ENCODE data around the gene ZNF516.

Gene ZNF516

DNA sequence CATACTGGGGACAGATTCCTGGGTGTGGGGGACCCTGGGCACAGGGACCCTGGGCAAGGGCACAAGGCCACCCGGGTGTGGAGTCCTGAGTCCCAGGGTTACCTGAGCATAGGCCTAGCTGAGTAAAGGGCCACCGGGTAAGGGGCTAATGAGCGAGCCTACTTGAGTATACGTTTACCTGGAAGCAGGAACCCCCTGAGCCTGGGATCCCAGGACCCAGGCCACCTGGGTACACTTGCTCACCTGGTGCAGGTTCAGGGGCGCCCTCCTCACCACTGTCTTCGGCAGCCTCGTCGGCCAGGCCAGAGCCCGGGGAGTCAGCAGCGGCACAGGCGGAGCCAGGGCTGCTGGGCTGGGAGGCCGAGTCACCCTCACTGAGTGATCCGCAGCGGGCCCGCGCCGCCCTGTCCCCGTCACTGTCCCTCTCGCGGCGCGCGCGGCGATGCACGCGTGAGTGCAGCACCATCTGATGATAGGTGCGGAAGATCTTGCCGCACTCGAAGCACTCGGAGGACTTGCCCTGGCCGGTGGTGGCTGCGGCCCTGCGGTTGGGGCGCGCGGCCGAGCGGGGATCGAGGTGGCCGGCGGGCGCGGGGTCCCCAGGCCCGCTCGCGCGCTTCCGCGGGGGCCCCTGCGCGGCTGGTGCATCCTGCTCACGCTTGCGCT, 53.9 kb downstream of the ZNF516 start:
- DNase-seq, result no peak

DNA sequence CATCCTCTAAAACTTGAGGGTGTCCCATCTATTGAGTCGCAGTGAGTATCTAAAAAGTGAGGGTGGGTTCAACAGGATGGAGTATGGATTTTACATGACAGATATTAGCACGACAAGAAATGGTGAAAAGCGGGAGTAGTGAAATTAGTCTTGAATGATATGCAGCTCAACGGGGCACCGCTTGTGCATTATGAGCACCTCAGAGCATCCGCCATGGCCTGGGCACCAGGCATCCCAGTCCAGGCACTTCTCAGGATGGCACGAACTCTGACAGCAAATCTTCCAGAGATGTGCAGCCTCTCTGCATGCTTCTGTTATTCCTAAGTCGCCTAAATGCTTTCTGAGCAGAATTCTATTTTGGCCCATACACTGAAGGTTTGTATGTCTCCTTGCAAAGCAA, 57.1 kb downstream of the ZNF516 start:
- no peak for DNase-seq

DNA sequence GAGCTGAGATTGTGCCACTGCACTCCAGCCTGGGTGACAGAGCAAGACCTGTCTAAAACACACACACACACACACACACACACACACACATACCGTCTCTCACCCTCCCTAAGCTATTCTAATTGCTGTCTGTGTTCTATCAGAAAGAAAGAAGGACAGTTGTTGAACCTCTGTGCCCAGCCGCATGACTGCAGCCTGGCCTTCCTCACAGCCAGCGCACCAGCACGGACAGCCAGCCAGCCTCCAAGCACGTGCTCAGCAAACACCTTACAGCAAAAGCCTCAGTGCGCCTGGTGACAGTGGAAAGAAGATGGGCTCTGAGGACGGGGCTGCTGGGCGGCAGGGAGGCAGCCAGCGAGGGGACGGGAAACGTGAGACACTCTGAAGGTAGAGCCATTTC, 58.0 kb downstream of the ZNF516 start:
- no peak for DNase-seq

DNA sequence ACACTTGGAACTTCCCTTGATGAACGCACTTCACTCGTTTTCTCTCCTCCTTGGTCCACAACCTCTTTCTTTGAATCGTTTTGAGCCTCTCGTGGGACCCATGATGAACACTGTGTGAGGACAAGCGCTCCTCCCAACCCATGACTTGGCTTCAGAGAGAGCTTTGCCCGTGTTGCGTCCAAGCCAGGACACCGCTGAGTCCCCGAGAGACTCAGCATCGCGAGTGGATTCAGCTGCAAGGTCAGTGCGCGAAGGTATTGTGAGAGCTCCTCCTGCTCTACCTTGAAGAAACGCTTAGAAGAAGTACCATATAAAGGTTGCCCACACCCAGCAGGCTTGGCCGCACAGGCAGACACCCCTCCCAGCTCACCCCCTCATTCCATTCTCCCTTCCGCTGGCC, 58.7 kb downstream of the ZNF516 start:
- no peak for DNase-seq

DNA sequence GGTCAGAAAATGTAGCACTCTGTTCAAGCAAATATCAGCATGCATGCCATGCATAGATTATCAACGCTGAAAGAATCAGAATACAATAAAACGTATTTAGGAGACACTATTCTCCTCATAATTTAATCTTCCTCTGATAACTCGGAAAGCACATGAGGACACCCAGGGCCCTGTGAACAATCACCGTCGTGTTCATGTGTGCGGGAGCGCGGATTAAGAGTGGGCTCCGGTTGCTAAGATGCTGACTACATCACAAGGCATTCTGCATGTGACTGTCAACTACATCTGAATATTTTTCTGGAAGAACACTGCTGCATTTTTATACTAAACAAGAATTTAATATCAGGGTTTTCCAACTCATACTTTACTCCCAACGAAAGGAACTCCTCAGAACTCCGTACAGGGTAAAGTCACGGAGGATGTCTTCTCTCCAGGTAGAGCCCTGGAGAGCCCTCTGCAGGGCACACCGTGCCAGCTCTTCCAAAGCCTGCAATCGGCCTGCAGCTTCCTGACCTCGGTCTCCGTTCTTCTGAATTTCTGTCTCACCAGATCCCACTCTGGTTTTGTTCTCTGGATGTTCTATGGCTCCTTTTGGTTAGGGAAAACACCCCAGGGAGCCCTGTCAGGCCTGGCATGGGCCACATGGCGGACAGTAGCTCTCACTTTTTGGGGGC, 59.6 kb downstream of the ZNF516 start:
- no peak for DNase-seq

DNA sequence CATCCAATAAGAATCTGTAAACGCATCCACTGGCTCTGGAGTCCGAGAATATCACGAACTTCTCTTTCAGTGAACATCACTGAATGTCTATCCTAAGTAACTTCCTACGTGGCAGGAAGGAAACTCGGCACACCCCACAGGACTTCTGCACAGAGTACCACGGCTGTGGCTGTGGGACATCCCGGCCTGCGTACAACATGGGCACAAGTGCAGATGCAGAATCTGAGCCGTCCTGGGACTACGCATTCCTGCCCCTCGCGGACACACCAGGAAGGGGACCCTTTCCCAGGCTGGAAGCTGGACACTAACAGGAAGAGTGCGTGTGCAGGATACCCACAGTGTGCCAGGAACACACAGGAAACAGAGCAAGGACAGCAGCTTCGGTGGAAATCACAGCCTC, 60.6 kb downstream of the ZNF516 start:
- DNase-seq, result no peak

DNA sequence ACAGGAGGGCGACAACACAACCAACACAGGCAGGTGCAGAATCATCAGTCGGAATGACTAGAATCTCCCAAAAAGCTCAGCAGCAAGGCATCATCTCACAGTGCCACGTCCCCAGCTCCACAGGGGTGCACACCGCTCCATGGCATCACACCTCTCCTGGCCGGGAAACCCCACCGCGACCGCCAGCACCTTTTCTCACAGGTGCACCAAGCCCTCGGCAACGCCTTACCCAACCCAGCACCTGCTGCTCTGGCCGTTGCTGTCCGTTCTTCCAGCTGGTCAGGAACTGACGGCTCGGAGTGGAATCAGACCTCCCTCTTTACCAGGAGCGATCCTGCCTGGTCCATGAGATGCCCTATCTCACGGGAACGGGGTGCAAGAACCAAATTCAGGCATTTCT, 61.3 kb downstream of the ZNF516 start:
- no peak for DNase-seq

DNA sequence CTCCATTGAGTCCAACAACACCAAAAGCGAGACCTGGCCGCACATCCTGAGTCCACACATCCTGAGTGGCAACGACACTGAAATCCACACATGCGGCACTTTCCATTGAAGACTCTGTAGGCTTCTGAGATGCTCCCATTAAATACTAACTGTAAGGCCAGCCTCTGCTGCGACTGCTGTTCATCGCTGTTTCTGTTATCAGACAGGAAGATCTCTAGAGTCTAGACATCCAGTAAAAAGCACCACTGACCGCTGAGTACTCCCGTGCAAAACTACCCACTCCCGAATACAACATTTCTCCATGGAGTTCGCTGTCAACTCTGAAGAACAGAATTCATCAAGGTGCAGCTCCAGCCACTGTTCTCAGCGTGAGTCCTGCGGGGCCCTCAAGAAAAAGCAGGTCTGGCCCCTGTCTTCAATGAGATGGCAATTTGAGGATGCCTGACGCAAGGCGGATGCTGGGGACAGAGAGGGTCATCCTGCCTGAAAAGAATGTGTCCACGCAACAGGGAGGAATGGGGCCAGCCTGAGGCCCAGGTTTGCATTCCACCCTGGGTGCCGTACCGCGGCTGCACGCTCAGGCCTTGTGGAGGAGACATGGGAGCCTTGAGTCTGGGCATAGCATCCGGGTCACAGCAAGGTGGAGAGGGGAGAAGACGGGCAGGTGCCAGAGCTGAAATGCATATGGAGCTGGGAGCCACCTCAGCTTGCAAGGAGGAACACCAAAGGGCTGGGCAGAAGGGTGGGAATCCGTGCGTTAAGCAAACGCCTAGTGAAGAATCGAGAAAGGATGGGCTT, 61.9 kb downstream of the ZNF516 start:
- DNase-seq, result no peak

DNA sequence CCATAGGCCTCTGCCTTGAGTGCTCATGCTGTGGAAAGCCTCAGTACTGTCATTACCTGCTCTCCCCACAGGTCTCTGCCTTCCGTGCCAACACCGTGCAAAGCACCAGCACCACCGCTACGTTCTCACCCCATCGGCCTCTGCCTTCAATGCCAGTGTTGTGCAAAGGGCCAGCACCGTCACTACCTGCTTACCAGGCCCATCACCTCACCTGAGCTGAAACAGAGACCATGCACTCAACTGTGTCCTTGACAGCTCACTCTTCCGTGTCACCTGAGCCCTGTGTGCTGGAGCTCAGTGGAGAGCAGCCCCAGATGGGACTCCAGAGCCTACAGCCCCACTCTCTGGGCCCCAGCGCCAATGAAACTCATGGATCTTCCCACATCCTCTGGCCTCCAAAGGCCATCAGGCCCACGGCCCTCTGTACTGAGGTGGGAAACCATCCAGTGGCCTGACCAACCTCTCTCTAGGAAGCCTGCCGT, 62.7 kb downstream of the ZNF516 start:
- no peak for DNase-seq

DNA sequence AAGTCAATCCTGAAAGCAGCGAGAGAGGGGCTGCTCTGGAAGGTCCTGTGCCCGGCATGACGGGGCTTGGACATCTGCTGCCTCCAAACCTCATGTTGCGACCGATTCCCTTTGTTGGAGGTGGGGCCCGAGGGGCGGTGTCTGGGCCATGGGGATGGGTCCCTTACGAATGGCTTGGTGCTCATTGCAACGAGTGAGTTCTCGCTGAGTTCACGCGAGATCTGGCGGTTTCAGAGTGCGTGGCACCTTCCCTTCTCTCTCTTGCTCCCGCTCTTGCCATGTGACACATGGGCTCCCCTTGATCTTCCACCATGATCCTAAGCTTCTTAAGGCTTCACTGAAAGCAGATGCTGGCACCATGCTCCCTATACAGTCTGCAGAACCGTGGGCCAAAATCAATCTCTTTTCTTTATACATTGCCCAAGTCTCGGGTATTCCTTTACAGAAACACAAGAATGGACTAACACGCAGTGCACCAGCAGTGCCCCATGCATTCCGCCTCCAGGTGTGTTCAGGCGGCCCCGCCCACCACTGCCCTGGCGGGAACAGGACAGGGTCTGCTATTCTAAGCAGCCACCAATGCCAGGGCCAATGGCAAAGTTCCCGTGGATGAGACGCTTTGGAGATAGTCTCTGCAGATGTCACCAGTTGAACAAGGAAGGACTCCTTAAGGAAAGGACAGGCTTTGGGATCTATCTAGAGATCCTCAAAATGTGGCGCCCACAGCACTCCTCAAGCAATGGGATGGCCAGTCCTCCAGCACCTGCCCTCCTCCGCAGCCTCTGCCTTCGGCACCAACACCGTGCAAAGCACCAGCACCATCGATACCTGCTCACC, 63.4 kb downstream of the ZNF516 start:
- DNase-seq, result no peak

DNA sequence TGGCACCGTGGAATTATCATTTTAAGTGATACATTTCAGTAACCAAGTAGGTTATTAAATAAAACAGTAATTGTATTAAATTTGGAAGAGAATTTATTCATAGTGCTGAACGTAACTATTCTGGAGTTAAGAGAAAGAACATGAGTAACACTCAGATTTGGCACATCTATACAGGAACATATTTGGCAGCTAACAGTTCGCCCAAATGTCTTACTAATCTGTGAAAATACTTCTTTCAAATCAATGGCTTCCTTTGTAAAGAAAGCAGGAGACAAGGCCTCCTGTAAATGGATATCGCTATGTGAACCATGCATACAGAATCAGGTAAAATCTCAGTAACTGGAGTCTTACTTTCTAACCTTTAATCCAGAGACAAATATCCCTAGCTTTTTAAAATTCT, 64.4 kb downstream of the ZNF516 start:
- DNase-seq, result no peak

DNA sequence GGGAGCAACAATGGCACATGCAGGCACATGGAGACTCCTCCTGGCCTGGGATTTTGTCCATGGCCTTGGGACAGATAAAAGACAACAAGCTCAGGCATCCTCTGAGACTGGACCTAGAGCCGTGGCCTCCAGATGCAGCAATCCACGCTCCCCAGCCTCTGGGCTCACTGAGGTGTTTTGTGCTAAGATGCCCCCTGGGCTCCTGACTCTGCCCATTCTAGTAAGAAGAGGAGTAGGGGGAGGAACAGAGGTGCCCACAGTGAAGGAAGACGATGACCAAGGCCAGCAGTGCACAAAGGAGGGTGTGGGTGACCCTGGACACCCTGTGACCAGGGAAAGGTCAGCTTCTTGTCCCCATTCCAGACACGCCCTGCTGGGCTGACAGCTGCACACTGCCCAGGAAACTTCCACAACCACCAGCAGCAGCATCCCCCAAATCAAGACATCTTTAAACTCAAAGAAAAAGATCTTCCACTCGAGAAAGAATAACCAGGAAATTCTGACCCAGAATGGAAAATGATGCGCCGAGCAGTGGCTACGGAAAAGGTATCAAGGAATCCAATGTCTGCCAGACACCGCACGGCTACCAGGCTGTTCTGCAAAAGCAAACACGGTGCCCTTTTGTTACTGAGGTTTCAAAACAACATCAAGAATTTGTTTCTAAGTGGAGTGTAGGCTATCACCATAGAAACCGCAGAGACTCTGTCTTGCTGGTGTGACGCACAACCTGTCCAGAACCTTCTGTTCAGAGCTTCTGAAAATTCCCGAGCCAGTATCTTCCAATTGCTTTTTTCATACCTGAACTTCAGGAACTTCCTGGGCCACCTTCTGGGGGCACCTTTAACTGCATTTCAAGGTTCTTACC, 65.5 kb downstream of the ZNF516 start:
- DNase-seq, result no peak

DNA sequence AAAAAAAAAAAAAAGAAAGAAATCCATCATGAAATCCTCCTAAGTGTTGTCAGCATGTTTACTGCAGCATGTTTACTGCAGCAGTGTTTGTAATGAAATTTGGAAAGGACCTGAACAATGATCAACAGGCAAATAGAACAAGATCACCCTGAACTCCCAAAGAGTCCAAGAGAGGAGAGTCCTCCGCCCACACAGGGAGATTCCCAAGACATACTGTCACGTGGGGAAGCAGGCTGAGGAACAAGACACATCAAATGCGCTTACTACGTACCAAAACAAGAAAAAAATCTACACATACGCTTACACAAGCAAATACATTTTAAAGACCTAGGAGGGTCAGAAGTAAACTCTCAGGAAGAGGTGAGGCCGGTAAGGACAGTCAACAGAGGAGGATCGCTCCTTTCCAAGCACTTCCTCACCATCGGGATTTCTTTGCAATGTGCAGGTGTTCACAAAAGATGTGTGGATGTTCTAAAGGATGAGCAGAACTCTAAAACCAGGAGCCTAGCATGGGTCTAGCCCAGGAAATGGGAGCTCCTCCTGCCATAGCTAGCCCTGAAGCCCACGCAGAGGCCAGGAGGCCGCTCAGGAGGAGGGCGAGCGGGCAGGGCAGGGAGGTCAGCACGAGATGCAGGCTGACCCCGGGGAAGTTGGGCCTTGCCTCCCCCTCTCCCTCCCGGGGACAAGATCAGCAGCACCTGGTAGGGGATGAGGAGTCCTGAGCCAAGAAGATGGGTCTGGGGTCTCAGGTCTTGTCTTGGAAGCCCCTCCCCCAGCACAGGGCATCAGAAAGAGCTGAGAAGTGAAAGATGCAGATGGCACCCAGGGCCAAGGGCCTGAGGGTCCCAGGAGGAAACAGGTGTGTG, 66.4 kb downstream of the ZNF516 start:
- no peak for DNase-seq

DNA sequence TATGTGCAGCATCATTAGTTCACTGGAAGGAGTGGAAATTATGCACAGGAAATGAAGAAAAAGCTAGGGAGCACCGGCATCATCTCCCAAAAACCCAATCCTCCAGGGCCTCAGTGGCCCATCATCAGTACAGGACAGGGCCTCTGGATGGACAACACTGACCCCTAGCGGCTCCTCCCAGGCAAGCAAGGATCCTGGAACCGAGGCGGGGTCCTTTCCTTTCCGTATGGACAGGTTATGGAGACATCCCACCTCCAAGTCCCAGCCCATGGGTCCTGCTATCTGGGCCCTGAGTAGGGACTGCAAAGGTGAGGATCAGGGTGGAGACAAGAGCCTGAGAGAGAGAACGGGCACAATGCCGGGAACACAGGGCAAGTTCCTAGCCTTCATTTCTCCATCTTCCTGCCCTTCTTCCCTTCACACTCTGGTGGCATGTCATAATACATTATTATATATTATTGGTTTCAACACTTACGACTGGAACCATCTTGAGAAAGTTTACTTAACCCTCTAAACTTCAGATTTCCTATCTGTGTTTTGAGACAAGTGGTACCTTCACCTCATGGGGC, 68.2 kb downstream of the ZNF516 start:
- DNase-seq, result no peak

DNA sequence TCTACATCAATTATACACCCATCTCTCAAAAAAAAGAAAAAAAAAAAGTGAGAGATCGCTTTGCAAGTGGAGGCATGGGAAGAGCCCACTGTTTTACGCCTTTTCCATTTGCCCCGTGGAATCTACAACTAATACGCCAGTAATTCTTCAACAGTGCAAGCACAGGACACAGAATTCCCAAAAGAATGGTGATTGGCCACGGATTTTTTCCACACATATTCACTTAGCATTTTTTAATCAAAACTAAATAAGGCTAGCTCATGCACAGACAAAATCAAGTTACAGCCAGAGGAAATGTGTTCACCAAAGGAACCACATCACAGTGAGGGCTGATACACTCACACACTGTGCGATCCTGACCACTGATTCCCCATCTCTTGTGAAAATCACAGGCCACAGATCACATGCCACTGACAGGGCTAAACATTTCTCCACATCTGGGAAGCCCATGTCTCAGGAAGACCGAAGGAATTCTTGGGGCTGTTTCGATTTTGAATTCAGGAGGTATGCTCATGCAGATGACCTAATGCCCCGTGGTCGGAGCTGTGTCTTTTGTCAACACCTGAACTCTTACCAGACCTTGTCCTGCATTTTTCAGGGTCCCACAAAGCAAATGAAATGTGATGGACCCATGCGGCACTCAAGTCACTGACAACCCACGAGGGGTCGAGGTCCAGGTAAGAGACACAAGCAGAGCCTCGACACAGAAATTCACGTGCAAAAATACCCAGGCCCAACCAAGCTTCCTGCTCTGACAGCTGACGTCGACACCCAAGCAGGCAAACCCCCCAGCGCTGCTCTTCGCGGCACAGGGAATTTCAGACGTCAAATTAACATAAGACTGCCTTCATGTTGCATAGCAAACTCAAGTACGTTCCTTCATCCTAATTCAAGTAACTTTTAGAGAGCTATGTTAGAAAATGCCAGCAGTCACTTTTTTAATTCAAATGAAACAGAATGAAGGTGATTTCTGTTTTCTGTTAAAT, 69.6 kb downstream of the ZNF516 start:
- DNase-seq, result no peak

DNA sequence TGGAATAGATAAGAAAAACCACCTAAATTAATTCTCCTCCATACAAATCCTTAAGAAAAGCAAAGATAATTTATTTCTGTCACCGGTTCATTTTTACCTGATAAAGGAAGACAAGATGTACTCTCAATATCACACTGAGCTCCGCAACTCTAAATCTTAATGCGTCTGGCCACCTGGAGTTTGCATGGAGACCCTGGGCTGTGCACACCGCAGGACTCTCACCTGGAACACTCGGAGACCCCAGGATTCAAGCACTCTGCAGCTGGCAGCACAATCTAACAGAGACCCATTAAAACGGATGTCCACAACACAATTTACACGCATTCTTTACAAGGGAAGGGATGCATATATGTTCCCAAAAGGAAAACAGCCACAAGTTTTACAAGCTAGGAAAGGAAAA, 72.2 kb downstream of the ZNF516 start:
- no peak for DNase-seq

DNA sequence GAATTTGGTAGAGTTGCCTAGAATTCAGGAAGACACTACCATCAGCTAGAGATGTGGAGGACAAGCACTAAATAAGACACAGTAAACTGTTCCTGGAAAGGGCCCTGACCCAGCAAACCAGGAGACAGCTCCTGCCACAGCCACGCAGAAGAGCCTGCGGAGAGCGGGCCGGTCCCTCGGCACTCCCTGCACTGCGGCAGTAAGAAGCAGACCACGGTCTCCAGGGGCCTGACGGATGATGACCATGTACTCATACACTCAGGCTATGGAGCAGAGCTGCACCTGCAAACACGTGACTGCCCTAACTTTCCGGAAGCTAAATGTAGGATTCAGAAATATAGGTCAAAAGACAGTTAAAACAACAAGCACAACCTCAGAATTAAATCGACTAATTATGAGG, 72.9 kb downstream of the ZNF516 start:
- no peak for DNase-seq

DNA sequence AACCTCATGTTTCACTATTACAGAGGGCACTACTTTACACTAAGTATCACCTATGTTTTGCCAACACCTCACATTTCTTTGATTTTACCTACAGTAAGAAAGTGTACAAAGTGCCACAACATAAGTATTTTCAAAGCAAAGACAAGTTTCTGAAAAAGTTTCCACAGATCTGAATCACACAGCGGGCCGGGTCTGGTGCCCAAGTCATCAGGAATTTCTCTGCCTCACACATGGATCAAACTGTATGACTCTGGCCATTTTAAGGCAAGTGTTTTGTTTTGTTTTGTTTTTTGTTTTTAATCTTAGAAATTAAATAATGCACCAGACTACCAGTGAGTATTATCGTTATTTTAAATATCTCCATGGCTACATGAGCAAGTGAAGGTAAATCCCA, 73.4 kb downstream of the ZNF516 start:
- no peak for DNase-seq

DNA sequence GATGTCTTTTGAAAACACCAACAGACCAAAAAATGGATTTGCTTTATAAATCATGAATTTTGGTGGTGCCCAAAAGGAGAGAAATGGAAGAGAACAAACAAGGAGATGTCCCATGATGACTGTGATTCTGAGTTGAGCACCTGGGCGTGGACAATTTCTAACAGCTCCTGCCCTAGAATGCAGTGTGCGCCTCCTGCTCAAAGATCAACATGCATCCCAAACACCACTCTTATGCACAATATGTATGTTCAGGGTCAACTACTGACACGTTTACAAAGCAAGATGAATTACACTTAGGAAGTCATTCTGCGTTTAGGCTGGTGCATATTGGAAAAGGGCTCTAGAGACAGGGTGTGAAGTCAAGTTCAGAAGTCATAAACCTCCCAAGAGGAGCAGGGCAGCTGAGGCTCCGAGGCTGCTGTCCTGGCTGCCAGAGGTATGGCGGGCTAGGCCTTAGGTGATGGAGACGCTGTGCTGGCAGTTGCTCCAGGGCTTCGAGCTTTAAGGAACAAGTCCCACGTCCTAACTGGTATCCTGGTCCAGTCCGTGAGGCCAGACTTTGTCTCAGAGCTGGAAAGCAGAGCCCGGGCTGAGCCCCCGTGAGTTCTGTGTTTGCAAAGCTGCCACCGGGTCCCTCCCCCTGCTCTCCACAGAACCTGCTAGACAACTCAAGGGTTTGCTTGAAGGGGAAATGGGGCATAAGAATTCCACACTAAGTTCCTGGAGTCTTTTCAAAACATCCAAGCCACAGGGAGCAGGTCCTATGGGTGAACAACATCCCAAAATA, 74.0 kb downstream of the ZNF516 start:
- DNase-seq, result no peak

All from stimulated activated CD4-positive, alpha-beta T cell treated with anti-CD3 and anti-CD28 coated beads, Interleukin-1b, Interleukin-23, amount 100 ng/mL, for 48 hours (primary cell).